Measurements from ENCODE around the gene ADAMTS17.

Gene ADAMTS17, protein sequence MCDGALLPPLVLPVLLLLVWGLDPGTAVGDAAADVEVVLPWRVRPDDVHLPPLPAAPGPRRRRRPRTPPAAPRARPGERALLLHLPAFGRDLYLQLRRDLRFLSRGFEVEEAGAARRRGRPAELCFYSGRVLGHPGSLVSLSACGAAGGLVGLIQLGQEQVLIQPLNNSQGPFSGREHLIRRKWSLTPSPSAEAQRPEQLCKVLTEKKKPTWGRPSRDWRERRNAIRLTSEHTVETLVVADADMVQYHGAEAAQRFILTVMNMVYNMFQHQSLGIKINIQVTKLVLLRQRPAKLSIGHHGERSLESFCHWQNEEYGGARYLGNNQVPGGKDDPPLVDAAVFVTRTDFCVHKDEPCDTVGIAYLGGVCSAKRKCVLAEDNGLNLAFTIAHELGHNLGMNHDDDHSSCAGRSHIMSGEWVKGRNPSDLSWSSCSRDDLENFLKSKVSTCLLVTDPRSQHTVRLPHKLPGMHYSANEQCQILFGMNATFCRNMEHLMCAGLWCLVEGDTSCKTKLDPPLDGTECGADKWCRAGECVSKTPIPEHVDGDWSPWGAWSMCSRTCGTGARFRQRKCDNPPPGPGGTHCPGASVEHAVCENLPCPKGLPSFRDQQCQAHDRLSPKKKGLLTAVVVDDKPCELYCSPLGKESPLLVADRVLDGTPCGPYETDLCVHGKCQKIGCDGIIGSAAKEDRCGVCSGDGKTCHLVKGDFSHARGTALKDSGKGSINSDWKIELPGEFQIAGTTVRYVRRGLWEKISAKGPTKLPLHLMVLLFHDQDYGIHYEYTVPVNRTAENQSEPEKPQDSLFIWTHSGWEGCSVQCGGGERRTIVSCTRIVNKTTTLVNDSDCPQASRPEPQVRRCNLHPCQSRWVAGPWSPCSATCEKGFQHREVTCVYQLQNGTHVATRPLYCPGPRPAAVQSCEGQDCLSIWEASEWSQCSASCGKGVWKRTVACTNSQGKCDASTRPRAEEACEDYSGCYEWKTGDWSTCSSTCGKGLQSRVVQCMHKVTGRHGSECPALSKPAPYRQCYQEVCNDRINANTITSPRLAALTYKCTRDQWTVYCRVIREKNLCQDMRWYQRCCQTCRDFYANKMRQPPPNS

DNA sequence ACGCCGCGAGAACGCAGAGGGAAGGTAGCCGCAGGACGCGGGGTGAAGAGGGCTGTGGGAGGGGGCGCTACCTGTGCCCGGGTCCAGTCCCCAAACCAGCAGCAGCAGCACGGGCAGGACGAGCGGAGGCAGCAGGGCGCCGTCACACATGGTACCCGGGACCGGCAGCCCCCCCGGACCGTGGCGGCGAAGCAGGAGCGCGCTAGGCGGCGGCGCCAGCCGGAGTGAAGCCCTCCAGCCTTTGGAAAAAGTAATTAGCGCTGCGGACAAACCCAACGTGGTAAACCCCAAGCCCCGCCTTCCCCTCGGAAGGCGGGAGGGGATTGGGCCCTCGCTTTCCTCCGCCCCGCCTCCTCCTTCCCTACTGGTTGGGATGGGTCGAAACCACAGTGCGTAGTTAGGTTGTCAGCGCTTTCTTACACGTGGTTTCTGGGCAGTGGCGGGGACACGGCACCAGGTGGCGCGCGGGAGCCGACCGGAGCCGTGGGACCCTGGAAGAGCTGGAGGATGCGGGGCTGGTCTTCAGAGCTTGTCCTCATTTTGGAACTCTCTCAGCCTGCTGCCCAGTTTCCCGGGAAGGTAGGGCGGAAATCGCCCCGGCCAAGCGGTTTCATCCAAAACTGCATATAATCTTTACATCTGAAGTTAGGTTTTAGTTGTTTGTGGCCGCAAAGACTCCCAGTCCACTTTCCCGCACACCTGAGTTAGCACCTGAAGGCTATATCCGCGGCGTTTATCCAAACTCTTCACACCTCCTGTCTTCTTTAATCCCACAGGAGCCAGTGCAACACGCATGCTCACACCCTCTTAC is at the start of gene ADAMTS17:
Gene ADAMTS17 (minus strand): TSS at position 226 of the 811 bp plus-strand sequence. CDS start 76 bp downstream, at position 150.
- DNase-seq, result peak; percentile 98

DNA sequence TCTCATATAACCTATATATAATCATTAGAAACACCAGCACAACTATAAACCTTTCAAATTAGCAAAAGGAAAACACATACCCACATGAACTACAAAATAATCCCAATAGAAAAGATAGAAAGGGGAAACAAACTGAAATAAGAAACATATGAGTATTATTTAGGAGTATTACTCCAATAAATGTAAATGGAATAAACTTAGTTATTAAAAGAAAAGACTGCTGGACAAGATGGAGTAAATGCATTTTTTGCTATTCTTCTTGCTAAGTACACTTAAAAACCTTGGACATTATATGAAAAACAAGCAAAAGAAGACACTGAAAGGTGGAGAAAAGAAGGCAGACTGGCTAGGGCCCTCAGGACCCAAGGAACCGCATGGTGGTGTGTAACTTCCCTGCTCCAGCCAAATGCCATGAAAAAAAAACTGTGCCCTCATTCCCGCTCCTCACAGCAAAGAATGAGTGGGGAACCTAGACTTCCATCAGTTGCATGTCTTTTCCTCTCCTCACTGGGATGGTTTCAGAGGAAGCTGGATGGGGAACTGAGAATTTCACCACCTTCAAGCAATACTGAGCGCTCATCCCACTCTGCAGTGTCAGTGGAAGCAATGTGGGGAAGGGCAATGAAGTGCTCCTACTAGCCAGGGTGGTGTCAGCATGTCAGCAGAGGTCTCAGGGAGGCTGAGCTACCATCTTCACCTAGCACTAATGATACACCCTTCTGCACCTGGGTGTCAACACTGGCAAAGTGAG is 43.7 kb upstream of the ADAMTS17 start:
- no peak for DNase-seq

DNA sequence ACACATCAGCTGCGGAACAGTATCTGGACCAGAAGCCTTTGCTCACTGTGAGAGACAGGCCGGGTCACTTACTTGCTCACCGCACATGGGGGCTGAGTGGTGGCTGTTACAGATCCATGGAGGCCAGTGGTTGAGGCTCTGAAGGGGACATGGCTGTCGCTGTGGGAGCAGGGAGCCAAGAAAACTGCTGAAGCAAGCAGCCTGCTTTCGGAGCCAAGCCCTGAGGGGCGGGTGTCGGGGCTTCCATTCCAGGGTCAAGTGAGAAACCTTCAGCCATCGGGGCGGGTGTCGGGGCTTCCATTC is 42.3 kb upstream of the ADAMTS17 start:
- no peak for DNase-seq

- peak; percentile 57 for DNase-seq
Observed at GRCh38 chr15:100383302-100384107, 41.7 kb upstream of the ADAMTS17 start.

DNA sequence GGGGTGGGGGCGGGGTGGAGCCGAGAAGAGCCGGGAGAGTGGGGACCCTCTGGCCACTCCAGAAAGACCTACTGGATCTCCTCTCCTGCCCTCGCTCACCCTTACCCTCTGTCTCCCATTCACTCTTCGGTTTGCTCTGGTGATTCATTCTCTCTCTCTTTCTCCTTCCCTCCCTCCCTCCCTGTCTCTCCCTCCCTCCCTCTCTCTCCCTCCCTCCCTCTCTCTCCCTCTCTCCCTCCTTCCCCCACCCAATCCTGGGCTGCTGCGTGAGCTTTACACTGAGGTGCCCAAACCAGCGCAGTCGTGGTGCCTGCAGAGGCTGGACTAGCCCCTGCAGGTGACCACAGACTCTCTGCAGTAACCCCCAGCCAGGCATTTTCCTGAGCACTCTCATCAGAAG is 32.2 kb upstream of the ADAMTS17 start:
- no peak for DNase-seq

DNA sequence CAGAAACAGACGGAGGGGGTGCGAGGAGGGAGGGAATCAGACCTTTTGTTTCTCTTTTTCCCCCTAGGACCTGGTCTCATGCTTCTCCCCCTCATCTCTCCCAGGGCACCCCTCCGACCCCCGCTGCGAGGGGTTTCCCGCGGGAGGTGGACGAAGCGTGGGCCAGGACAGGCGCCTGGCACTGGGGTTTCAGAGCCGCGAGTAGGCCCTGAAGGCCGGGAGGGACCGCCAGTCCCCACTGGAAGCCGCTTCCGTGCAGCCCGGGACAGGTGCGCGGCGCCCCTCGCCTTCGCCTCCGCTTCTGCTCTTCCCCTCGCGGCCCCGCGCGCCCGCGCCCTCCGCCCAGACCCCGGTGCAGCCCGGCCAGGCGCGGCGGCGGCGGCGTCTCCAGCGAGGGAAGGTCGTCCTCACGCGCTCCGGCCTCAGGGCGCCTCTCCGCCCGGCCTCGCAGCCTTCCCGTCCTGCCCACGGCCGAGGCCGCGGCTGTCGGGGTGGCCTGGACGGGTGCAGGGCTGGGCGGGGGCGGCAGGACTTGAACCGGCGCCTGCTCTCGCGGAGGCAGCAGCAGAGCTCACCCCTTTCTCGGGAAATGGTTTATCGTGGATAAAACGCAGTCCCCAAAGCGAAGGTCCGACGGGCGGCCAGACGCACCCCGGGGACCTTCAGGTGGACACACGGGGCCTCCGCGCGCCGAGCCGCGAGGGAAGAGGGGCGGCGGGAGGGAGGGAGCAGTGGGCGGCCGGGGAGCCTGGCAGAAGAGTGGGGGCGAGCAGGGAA is 31.5 kb upstream of the ADAMTS17 start:
- no peak for DNase-seq

DNA sequence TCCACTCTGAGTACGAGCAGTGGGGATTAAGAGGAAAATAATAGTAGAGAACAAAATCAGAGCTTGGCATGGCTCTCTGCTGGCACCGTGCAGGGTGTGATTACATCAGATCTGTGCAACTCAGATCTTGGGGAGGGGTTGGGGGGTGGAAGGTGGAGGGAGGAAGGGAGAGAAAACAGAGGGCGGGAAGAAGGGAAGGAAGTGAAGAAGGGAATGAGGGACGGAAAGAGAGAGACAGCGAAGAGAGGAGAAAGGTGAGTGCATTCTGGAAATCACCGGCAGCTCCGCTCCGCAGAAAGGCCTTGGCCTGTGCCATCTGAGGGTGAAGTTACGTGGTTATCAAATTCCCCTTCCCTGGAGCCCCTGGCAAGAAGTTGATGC is 31.0 kb upstream of the ADAMTS17 start:
- no peak for DNase-seq

GRCh38 chr15:100355342-100355741 is 13.6 kb upstream of the ADAMTS17 start:
- no peak for DNase-seq

DNA sequence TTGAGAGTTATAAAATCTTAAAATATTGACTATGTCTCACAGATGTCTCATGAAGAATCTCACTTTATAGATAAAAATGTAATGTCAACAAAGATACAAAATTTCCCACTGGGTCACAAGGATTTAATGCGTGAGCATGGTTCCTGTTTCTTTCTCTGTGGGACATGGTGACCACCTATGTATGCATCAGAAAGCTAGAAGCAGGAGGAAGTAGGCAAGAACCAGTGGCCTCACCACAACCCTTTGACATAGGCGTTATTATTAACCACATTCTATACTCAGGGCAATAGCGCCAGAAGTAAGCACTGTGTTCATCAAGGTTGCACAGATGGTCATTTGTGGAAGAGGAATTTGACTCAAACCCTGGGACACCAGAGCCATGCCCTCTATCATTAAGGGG is 11.7 kb upstream of the ADAMTS17 start:
- DNase-seq, result no peak

GRCh38 chr15:100350434-100351226 is 8.9 kb upstream of the ADAMTS17 start:
- no peak for DNase-seq

DNA sequence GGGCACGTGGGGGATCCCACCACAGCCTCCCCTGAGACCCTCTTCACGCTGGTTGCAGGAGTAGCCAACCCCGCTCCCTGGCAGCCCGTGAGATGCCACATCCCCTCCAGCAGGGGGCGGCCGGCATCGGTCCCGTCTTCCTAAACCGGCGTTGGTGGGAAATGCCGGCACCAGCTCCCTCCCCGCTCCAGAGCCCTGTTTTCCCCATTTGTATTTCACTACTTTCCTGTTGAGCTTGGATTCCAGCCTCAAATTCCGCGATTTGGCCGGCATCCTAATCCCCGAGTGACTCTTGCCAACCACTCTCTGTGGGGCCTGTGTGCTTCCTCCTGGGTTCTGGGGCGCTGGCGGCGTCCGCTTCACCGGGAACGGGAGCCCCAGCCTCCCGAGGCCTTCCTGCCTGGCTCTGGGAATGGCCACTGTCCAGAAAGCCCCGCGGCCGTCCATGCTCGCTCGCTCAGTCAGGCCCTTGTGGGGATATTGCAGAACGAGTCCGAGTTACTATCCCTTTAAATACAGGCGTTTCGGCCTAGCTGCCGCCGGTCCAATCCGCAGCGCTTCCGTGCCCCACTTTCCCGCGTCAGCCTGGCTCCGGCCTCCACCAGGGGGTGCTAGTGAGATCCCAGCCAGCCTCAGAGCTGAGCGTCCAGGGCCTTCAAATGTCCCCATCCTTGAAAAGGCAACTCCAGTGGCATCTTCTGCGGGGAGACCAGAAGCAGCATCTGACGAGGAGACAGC is 8.1 kb upstream of the ADAMTS17 start:
- DNase-seq, result peak; percentile 95

DNA sequence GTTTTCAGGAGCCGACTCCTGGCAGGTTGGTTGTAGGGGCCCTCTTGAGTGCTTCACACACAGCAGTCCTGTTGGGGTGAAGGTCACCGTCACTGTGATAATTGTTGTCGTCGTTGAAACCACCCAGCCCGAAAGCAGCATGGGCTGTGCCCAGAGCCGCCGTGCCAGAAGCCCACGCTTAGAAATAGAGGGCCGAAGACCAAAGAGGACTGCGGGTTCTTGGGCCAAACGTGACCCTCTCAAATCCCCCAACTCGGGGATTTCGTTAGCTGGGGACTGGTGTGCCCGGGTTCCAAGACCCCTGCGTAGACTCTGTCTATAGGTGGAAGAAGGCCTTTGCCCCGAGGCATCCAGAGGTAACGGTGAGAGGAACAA is 7.5 kb upstream of the ADAMTS17 start:
- DNase-seq, result no peak

- DNase-seq, result peak; percentile 72
Observed at GRCh38 chr15:100348578-100348977, 6.8 kb upstream of the ADAMTS17 start.

DNA sequence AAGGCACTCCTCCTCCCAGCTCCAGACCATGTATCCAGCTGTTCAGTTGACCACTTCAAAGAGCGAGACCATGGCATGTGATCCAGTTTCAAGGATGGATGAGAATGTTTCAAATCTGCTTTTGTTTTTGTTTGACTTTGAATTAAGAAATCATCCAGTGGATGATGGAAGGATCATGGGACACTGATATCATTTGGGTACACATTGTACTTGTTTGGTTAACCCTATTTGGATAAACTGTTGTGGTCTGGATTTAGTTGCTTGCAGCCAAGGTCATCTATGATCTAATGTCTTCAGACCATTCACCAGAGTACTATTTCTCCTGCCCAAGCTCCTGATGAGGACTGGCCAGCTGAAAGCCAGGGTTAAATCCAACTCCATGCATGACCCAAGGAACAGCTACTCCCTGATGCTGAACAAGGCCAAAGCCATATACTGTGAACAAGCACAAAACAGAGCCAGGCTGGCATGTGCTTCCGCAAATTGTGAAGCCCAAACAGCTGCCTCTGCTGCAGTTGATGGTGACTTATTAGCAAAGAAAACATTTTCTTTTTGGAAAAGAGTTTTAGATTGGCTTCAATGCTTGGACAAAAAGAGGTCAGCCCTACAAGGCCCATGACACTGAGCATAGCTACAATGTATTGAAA is 5.2 kb upstream of the ADAMTS17 start:
- no peak for DNase-seq

DNA sequence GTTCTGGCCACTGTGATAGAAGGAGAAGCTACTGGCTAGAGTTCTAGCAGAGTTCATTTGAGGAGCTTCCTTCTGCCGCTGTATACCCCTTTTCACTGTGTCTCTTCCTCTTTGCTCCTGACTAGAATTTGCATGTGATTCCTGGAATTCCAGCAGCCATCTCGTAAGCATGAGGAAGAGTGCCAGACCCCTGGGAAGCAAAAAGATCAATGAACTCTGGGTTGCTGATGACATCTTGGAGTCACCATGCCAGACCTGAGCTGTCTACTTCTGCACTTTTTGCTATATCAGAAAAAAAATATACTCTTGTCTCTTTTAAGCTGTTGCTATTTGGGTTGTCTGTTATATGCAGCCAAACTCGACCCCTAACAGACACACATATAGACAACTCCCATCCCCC is 3.7 kb upstream of the ADAMTS17 start:
- no peak for DNase-seq

DNA sequence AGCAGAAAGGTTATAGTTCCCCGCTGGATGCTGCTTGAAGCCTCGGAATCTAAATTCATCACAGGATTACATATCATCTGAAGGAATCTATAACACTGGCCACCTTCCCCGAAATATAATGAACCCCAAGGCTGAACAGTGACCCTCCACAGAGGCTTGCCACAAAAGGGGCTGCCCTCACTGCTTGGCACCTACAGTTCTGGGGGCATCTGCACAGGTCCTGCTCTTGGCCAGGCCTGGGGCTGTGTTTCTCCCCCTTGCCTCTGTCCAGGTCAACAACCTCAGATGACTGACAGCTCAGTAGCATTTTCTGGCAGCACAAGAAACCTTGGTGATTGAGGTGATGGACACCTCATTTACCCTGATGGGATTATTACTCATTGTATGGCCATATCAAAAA is 1.5 kb upstream of the ADAMTS17 start:
- DNase-seq, result no peak

- DNase-seq, result no peak
Observed at GRCh38 chr15:100341239-100341749, 481 bp downstream of the ADAMTS17 start.

- DNase-seq, result no peak
Observed at GRCh38 chr15:100340721-100341238, 995 bp downstream of the ADAMTS17 start.
